Heart left ventricle (tissue), 16 donors: ENCODE results near the gene EIPR1. TPM values are rescaled to one million over a fixed set of nuclear protein-coding genes. Genes with fewer than 3 reads are reported as not detected.

Experiments used
- ATAC-seq, 4 donors: fragments of 200-7000 bp; cut with Tn5 transposase; one replicate each; pipeline ENCODE4 v1.9.1; 2020 to 2022; ENCODE audit warnings: moderate library complexity in 4 of 4, mild to moderate bottlenecking in 3 of 4, moderate number of reproducible peaks in 1 of 4
- DNase-seq, 5 donors: peaks; one replicate each; pipeline ENCODE4 v3.0.0-alpha.2; 2020
- H3K27ac ChIP-seq, 12 donors: fragments of 200-600 bp; sonication (generic) in 4 of 12; one replicate each; pipeline versions ENCODE4 v1.5.0 to v1.8.0; 2016 to 2022; ENCODE audit warnings: mild to moderate bottlenecking in 2 of 12
- H3K27me3 ChIP-seq, 9 donors: fragments of 200-600 bp; sonication (generic) in 2 of 9; one replicate each; pipeline versions ENCODE4 v1.5.1 to v1.8.0; 2016 to 2022; ENCODE audit warnings: mild to moderate bottlenecking in 3 of 9
- H3K36me3 ChIP-seq, 9 donors: fragments of 200-600 bp; sonication (generic) in 2 of 9; one replicate each; pipeline versions ENCODE4 v1.5.0 to v1.8.0; 2018 to 2022; ENCODE audit warnings: mild to moderate bottlenecking in 2 of 9
- H3K4me1 ChIP-seq, 12 donors: fragments of 200-600 bp; sonication (generic) in 4 of 12; one replicate each; pipeline versions ENCODE4 v1.5.0 to v1.8.0; 2016 to 2022; ENCODE audit warnings: mild to moderate bottlenecking in 3 of 12
- H3K4me3 ChIP-seq, 12 donors: fragments of 200-600 bp; sonication (generic) in 4 of 12; one replicate each; pipeline versions ENCODE4 v1.5.0 to v1.8.0; 2017 to 2022; ENCODE audit warnings: mild to moderate bottlenecking in 9 of 12, moderate library complexity in 4 of 12
- H3K9me3 ChIP-seq, 12 donors: fragments of 200-600 bp; sonication (generic) in 4 of 12; one replicate each; pipeline versions ENCODE4 v1.5.0 to v1.8.0; 2016 to 2022; ENCODE audit warnings: mild to moderate bottlenecking in 1 of 12
- POLR2A ChIP-seq, 2 donors: fragments of 450-650 bp; IDR thresholded peaks; one replicate each; pipeline ENCODE4 v1.6.1; 2017; ENCODE audit warnings: antibody characterized with exemption in 2 of 2, mild to moderate bottlenecking in 2 of 2, moderate library complexity in 2 of 2
- WGBS, 4 donors: extraction: QIAGEN DNeasy Blood & Tissue Kit in 2 of 4; methylation state at CpG; one replicate each; pipeline versions ENCODE4 v1.1.5 to v1.1.7; 2013 to 2018; 5-methylcytosine and 5-hydroxymethylcytosine counted together
- intact Hi-C, 10 donors: fragments of 100-400 bp; cut with DNase I; formaldehyde crosslinking; loops; one replicate each; pipeline versions ENCODE4 v1.11.1 to v1.14.2; 2022
- polyA plus RNA-seq, 2 donors: library from polyadenylated mRNA; stranded (reverse); fragments of 200-250 nt; gene quantifications; one replicate each; pipeline ENCODE4 v1.2.3, GENCODE V29; 2013
- total RNA-seq, 9 donors: library from RNA; depleted of rRNA in 2 of 9; stranded (reverse); fragments of >200 nt in 2 of 9; fragmentation: NEBNext Ultra II Directional in 3 of 9; extraction: Animal tissue kit (Norgen Biotek cat#: 25700) in 3 of 9; gene quantifications; one replicate each; pipeline versions ENCODE4 v1.1.0 to v1.2.4, GENCODE V29; 2016 to 2023
- TF ChIP-seq, protein P1 (sequence below), 12 donors: fragments of 200-600 bp; sonication (generic) in 4 of 12; IDR thresholded peaks; one replicate each; pipeline versions ENCODE4 v1.5.0 to v1.8.0; 2018 to 2022; ENCODE audit warnings: antibody characterized with exemption in 12 of 12, mild to moderate bottlenecking in 5 of 12
- donor health status: ischemic (EF 13 %, LVEDD 7.1; RV severe dilation, severe dysfunction).
- donor health status: healthy with polysubstance abuse.
- donor health status: DM: no; HTN: yes; CAD: no.
- donor health status: DM: no; HTN: no; CAD: no.
- donor health status: ischemic (EF 25% LVEDD 6.9; RV normal size, moderate dysfunction).
- donor health status: ischemic (EF 25% LVEDD 5.7; RV mildly dilated, moderate dysfunction).
- donor health status: healthy.
- donor health status: DM: yes; HTN: yes; CAD: no.
- donor health status: ischemic (EF 35%, LVEDD 5.7; RV mildly dilated, moderate dysfunction).
- donor health status: nonischemic (EF 11% LVEDD 7.7; RV severe dilation, severe dysfunction).
- donor health status: DM: yes; HTN: yes; CAD: no.
- donor health status: PGD.
- donor health status: ischemic (EF 29% LVEDD 5.4; RV normal size, mild dysfunction).
- donor health status: nonischemic (EF 23%, LVEDD 6.1; RV moderate dilation, normal function).

The EIPR1 gene
- total and polyA plus RNA-seq, 11 donors: 7.9 to 26.1 (median 13.3) TPM

DNA sequence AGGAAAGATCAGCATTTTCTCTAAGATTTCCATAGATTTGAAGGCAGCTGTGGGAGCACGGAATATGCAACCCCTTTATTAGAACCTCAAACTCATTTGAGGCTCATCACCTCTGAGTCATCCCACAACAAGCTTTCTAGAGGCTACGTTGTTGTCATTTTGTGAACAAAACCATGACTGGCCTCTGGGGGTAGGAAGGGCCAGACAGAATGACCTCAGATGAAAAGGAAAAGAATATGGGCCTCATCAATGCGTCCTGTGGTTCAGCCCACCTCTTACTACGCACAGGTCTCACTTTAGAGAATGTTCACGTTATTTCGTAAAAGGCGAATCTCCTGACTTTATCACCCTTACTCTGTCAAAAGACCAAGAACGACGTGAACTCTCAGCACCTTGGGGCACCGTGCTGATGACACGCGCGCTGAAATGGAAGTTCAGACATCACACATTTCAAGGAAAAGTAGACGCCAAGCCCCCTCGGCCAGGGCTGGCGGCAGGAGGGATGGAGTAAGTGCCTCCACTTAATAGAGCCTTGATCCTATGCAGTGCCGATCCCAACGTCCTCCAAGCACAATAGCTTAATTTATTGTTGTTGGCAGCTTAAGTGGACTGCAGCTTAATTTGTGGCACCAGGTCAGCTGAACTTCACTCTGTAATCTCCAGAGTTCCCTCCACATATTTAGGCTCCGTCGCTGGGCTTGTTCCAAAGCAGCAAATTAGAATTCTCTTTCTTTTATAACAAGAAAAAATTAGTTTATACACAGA, 208.3 kb downstream of the EIPR1 start:
- no peaks in the 10 kb centered on the region for H3K27me3 ChIP-seq
- TF ChIP-seq POLR2A (IDR thresholded peaks at IDR 0.05): no peak
- TF ChIP-seq, protein P1, sequence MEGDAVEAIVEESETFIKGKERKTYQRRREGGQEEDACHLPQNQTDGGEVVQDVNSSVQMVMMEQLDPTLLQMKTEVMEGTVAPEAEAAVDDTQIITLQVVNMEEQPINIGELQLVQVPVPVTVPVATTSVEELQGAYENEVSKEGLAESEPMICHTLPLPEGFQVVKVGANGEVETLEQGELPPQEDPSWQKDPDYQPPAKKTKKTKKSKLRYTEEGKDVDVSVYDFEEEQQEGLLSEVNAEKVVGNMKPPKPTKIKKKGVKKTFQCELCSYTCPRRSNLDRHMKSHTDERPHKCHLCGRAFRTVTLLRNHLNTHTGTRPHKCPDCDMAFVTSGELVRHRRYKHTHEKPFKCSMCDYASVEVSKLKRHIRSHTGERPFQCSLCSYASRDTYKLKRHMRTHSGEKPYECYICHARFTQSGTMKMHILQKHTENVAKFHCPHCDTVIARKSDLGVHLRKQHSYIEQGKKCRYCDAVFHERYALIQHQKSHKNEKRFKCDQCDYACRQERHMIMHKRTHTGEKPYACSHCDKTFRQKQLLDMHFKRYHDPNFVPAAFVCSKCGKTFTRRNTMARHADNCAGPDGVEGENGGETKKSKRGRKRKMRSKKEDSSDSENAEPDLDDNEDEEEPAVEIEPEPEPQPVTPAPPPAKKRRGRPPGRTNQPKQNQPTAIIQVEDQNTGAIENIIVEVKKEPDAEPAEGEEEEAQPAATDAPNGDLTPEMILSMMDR (IDR thresholded peaks at IDR 0.05): no peak
- H3K36me3 ChIP-seq: peaks cover 0 to 13% (median 0%) of the 10 kb centered on the region in 9 donors
- peaks cover 0 to 13% (median 0%) of the 10 kb centered on the region in 12 donors for H3K9me3 ChIP-seq
- H3K27ac ChIP-seq: no peak overlapping the region
- no peak overlapping the region for H3K4me3 ChIP-seq
- no peak for ATAC-seq
- no peak for DNase-seq
- intact Hi-C loops: no loop called here
- no peaks in the 10 kb centered on the region for H3K4me1 ChIP-seq
- 63 to 78% (median 68%) methylated on average over 20 of the region's 20 CpGs for WGBS, 4 donors

DNA sequence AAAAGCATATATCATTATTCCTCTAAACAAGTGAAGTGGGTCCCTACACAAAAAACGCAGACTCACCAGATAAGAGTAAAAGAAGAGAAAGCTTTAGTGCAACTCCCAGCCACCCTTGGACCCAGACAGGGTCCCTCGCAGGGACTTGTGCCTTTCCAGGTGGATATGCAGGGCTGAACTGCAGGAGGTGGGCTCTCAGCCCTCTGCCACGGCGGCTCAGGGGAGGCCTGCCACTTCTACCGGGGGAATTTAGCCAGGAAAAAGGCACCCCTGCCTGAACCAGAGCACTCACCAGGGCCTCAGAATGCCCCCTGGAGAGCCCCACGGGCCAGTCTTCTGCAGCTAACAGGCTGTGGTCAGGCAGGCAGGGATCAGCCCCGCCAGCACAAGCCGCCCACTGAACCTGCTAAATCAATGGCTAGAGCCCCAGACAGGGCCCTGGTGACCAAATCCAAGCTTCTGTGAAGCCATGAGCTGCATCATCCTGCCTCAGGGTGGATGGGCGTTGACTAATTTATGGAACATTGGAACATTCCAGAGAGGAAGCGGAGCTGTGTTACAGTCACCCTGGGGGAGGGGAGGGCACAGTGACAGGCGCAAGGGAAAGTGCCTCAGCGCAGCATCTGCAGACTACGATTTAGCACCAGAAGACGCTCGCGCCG, 209.3 kb downstream of the EIPR1 start:
- DNase-seq (no peak), ATAC-seq (no peak)
- WGBS, 4 donors: 66 to 84% (median 77%) methylated on average over 17 of the region's 17 CpGs
- Histone ChIP-seq H3K36me3 (peaks cover 0 to 10% (median 0%) of the 10 kb centered on the region in 9 donors), H3K27ac (no peak overlapping the region), H3K9me3 (peaks cover 0 to 22% (median 5%) of the 10 kb centered on the region in 12 donors), H3K4me1 (no peaks in the 10 kb centered on the region), H3K27me3 (no peaks in the 10 kb centered on the region), H3K4me3 (no peak overlapping the region)
- no peak for TF ChIP-seq POLR2A (IDR thresholded peaks at IDR 0.05)
- TF ChIP-seq, protein P1 (IDR thresholded peaks at IDR 0.05): no peak
- intact Hi-C loops: no loop called here

DNA sequence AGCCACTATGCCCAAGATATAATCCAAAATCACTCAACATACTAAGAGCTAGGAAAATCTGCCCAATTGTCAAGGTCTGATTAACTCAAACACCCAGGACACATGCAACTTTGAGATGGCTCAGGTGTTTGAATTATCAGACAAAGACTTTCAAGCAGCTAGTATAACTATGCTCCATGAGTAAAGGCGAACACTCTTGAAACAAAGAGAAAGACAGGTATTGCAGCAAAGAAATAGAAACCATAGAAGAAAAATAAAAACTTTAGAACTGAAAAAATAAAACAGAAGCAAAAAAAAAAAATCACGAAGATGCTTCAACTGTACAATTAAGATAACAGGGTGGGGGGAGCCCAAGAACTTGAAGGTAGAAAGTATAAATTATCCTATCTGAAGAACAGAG, 214.2 kb downstream of the EIPR1 start:
- ATAC-seq: no peak
- no peak overlapping the region for H3K4me3 ChIP-seq
- intact Hi-C loops: no loop called here
- no peak for DNase-seq
- H3K27me3 ChIP-seq: no peaks in the 10 kb centered on the region
- TF ChIP-seq, protein P1 (IDR thresholded peaks at IDR 0.05): no peak
- TF ChIP-seq POLR2A (IDR thresholded peaks at IDR 0.05): no peak
- H3K27ac ChIP-seq: no peak overlapping the region
- peaks cover 0 to 34% (median 11%) of the 10 kb centered on the region in 12 donors for H3K9me3 ChIP-seq
- no peaks in the 10 kb centered on the region for H3K4me1 ChIP-seq
- 92 to 96% (median 92%) methylated on average over 2 of the region's 2 CpGs for WGBS, 4 donors
- H3K36me3 ChIP-seq: no peaks in the 10 kb centered on the region

DNA sequence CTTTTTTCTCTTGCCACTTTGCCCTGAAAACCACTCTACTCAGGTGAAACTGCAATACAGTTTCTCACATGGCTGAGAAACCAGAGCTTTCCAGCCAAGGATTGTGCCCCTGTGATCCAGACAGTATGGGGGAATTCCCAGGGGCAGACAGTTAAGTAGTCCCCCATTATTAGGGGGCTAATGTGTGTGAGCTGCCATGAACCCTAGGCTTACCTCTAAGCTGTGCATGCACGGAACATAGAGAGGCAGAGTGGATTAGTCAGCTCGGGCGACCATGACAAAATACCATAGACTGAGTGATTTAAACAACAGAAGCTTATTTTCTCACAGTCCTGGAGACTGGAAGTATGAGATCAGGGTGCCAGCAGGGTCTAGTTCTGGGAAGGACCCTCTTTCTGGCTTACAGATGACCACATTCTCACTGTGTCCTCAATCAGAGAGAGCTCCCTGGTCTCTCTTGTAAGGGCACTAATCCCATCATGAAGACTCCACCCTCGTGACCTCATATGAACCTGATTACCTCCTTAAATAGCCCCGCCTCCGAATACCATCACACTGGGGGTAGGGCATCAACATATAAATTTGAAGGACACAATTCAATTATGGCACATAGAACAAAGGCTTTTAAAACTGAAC, 215.1 kb downstream of the EIPR1 start:
- peaks cover 0 to 34% (median 11%) of the 10 kb centered on the region in 12 donors for H3K9me3 ChIP-seq
- ATAC-seq: no peak

More for the DNA sequence above, 215.1 kb downstream of the EIPR1 start:
- H3K4me3 ChIP-seq: no peak overlapping the region
- no peak overlapping the region for H3K27ac ChIP-seq
- DNase-seq: no peak
- TF ChIP-seq POLR2A (IDR thresholded peaks at IDR 0.05): no peak
- TF ChIP-seq, protein P1 (IDR thresholded peaks at IDR 0.05): no peak
- H3K27me3 ChIP-seq: no peaks in the 10 kb centered on the region
- no peaks in the 10 kb centered on the region for H3K4me1 ChIP-seq
- 88 to 99% (median 97%) methylated on average over 6 of the region's 6 CpGs for WGBS, 4 donors
- no peaks in the 10 kb centered on the region for H3K36me3 ChIP-seq
- intact Hi-C loops: no loop called here
